Caco-2 (cell line): Measurements from ENCODE around the gene MYO7A. TPM values are rescaled to one million over a fixed set of nuclear protein-coding genes. Genes with fewer than 3 reads are reported as not detected.

ENCODE experiments used
- BruUV-seq: library from RNA; stranded (reverse); fragments of 400-500 nt; replicated peaks from 2 replicates; lab custom pipeline; 2021; lab: Mats Ljungman, UMichigan
- CTCF ChIA-PET: fragments of 300-600 bp; sonication (Branson Sonifier 250); formaldehyde crosslinking; loops from one replicate; lab custom pipeline; 2022; ENCODE audit warnings: antibody characterized with exemption; lab: Charles Lee
- POLR2A ChIA-PET: fragments of 300-600 bp; sonication (Branson Sonifier 250); formaldehyde crosslinking; loops from one replicate; lab custom pipeline; 2022; ENCODE audit warnings: antibody characterized with exemption; lab: Charles Lee
- DNase-seq, 2 experiments: peaks; one replicate each; pipeline versions ENCODE4 v3.0.0 to v3.0.0-alpha.2; 2020 to 2022
- H3K27me3 ChIP-seq: replicated peaks from 2 replicates; pipeline ENCODE4 v1.6.0; 2011; ENCODE audit warnings: low read length; ENCODE audit not compliant: control insufficient read depth, insufficient read depth
- H3K36me3 ChIP-seq: 2 replicates; pipeline ENCODE4 v1.5.1; 2011; ENCODE audit warnings: low read length; ENCODE audit not compliant: control insufficient read depth, insufficient read depth
- H3K4me1 ChIP-seq: fragments of 250-450 bp; sonication (Bioruptor Pico); 2 replicates; pipeline ENCODE4 v1.5.1; 2020; ENCODE audit warnings: mild to moderate bottlenecking
- H3K4me3 ChIP-seq: 2 replicates; pipeline ENCODE4 v1.5.1; 2011; ENCODE audit warnings: low read depth, mild to moderate bottlenecking, control low read depth, low read length
- H3K9me3 ChIP-seq: fragments of 250-450 bp; sonication (Bioruptor Pico); 2 replicates; pipeline ENCODE4 v1.5.1; 2020; ENCODE audit warnings: mild to moderate bottlenecking, moderate library complexity
- H3K27ac Mint-ChIP-seq: one replicate; pipeline ENCODE4 v1.8.0; 2022; ENCODE audit warnings: mixed read lengths; ENCODE audit not compliant: unreplicated experiment
- H3K27me3 Mint-ChIP-seq: one replicate; pipeline ENCODE4 v1.8.0; 2022; ENCODE audit warnings: mixed read lengths; ENCODE audit not compliant: insufficient read depth, unreplicated experiment
- H3K36me3 Mint-ChIP-seq: one replicate; pipeline ENCODE4 v1.8.0; 2022; ENCODE audit warnings: mild to moderate bottlenecking, mixed read lengths; ENCODE audit not compliant: insufficient read depth, unreplicated experiment
- H3K4me1 Mint-ChIP-seq: one replicate; pipeline ENCODE4 v1.8.0; 2022; ENCODE audit warnings: low read depth, mixed read lengths; ENCODE audit not compliant: unreplicated experiment
- H3K4me3 Mint-ChIP-seq: one replicate; pipeline ENCODE4 v1.8.0; 2022; ENCODE audit warnings: mild to moderate bottlenecking, moderate library complexity, mixed read lengths; ENCODE audit not compliant: unreplicated experiment
- H3K9me3 Mint-ChIP-seq: one replicate; pipeline ENCODE4 v1.8.0; 2022; ENCODE audit warnings: mixed read lengths; ENCODE audit not compliant: unreplicated experiment
- CTCF ChIP-seq, 2 experiments: fragments of 200-600 bp in 1 of 2; IDR thresholded peaks; 1 replicate in 1 of 2; 2 replicates in 1 of 2; pipeline versions ENCODE4 v1.5.1 to v1.8.0; 2011 to 2022; ENCODE audit warnings: antibody characterized with exemption in 1 of 2, control low read depth in 1 of 2, inconsistent platforms in 1 of 2, low read depth in 1 of 2, low read length in 1 of 2, mild to moderate bottlenecking in 1 of 2, moderate library complexity in 1 of 2; ENCODE audit not compliant: insufficient read depth in 1 of 2, severe bottlenecking in 1 of 2, unreplicated experiment in 1 of 2
- intact Hi-C: fragments of 100-400 bp; cut with micrococcal nuclease; formaldehyde crosslinking; loops from one replicate; pipeline ENCODE4 v1.10.0; 2022; ENCODE audit not compliant: unreplicated experiment
- total RNA-seq: library from RNA; stranded (reverse); gene quantifications from 2 replicates; pipeline ENCODE4 v1.2.3, GENCODE V29; 2022

MYO7A gene
- total RNA-seq, 1 experiment from 2014 or later, result 8.9 TPM

GRCh38 chr11:77152846-77153245, 24.8 kb downstream of the MYO7A start:
- ChIA-PET POLR2A (no interaction called here), CTCF (interaction anchor here (0.9 to 1.5 kb wide), 2 partner anchors 13 to 25 kb away, joined by 3 to 4 read pairs; partner anchors contain the start of gene MYO7A)
- Histone ChIP-seq H3K27me3 (no peaks in the 10 kb centered on the region), H3K9me3 (no peaks in the 10 kb centered on the region), H3K4me3 (no peak overlapping the region), H3K36me3 (no peaks in the 10 kb centered on the region), H3K4me1 (peaks cover 11% of the 10 kb centered on the region; the same call in 1 of the 2 replicates)
- peaks cover 14% of the 10 kb centered on the region for H3K4me1 Mint-ChIP-seq
- H3K9me3 Mint-ChIP-seq, result no peaks in the 10 kb centered on the region
- TF ChIP-seq CTCF (IDR thresholded peaks at IDR 0.05; ENCODE audit: insufficient read depth in 1 of 2, low read depth in 1 of 2, low read length in 1 of 2, severe bottlenecking in 1 of 2, unreplicated experiment in 1 of 2), result no peak
- no peaks in the 10 kb centered on the region for H3K36me3 Mint-ChIP-seq
- intact Hi-C loops, result no loop called here
- no peak for DNase-seq
- no TSS peak for BruUV-seq
- no peak overlapping the region for H3K27ac Mint-ChIP-seq
- no peak overlapping the region for H3K4me3 Mint-ChIP-seq
- no peaks in the 10 kb centered on the region for H3K27me3 Mint-ChIP-seq

GRCh38 chr11:77153276-77154185, 25.5 kb downstream of the MYO7A start:
- no peak for TF ChIP-seq CTCF (IDR thresholded peaks at IDR 0.05; ENCODE audit: insufficient read depth in 1 of 2, low read depth in 1 of 2, low read length in 1 of 2, severe bottlenecking in 1 of 2, unreplicated experiment in 1 of 2)
- Mint-ChIP-seq H3K4me3 (no peak overlapping the region), H3K36me3 (no peaks in the 10 kb centered on the region), H3K27me3 (no peaks in the 10 kb centered on the region), H3K9me3 (no peaks in the 10 kb centered on the region), H3K4me1 (peaks cover 9% of the 10 kb centered on the region), H3K27ac (no peak overlapping the region)
- peaks cover 6% of the 10 kb centered on the region; the same call in 1 of the 2 replicates for H3K4me1 ChIP-seq
- ChIA-PET POLR2A (no interaction called here), CTCF (interaction anchor here (0.9 to 1.5 kb wide), 2 partner anchors 14 to 26 kb away, joined by 3 to 4 read pairs; partner anchors contain the start of gene MYO7A)
- BruUV-seq, result no TSS peak
- intact Hi-C loops, result no loop called here
- no peaks in the 10 kb centered on the region for H3K27me3 ChIP-seq
- no peak for DNase-seq
- no peak overlapping the region for H3K4me3 ChIP-seq
- H3K36me3 ChIP-seq, result no peaks in the 10 kb centered on the region
- no peaks in the 10 kb centered on the region for H3K9me3 ChIP-seq

- H3K27ac Mint-ChIP-seq, result no peak overlapping the region
- POLR2A ChIA-PET, result no interaction called here
- CTCF ChIA-PET, result no interaction called here
- Histone ChIP-seq H3K4me3 (no peak overlapping the region), H3K4me1 (peaks cover 6% of the 10 kb centered on the region; the same call in 1 of the 2 replicates), H3K27me3 (no peaks in the 10 kb centered on the region), H3K9me3 (no peaks in the 10 kb centered on the region), H3K36me3 (no peaks in the 10 kb centered on the region)
- H3K36me3 Mint-ChIP-seq, result no peaks in the 10 kb centered on the region
- H3K27me3 Mint-ChIP-seq, result no peaks in the 10 kb centered on the region
- no peak for DNase-seq
- peaks cover 9% of the 10 kb centered on the region for H3K4me1 Mint-ChIP-seq
- intact Hi-C loops, result no loop called here
- no peaks in the 10 kb centered on the region for H3K9me3 Mint-ChIP-seq
- TF ChIP-seq CTCF (IDR thresholded peaks at IDR 0.05; ENCODE audit: insufficient read depth in 1 of 2, low read depth in 1 of 2, low read length in 1 of 2, severe bottlenecking in 1 of 2, unreplicated experiment in 1 of 2), result no peak
- no peak overlapping the region for H3K4me3 Mint-ChIP-seq
- no TSS peak for BruUV-seq
Observed at GRCh38 chr11:77154381-77155081, 26.5 kb downstream of the MYO7A start.
